Peyer's patch (tissue), 4 donors: ENCODE data around the gene FAM81B. TPM values are rescaled to one million over a fixed set of nuclear protein-coding genes. Genes with fewer than 3 reads are reported as not detected.
"Not testable (repeated sequence)": the region's sequence is repeated elsewhere in the genome, so short reads cannot be mapped to it uniquely, and the experiment has no call there.

Experiments used
- DNase-seq, 3 donors: peaks; one replicate each; pipeline ENCODE4 v3.0.0-alpha.2; 2017 to 2019
- H3K27ac ChIP-seq, 4 donors: fragments of 200-600 bp; sonication (generic); one replicate each; pipeline ENCODE4 v1.5.1; 2016 to 2019
- H3K27me3 ChIP-seq, 2 donors: fragments of 200-600 bp; sonication (generic); one replicate each; pipeline ENCODE4 v1.5.1; 2019
- H3K36me3 ChIP-seq, 3 donors: fragments of 200-600 bp; sonication (generic); one replicate each; pipeline ENCODE4 v1.5.1; 2016 to 2019
- H3K4me1 ChIP-seq, 4 donors: fragments of 200-600 bp; sonication (generic); one replicate each; pipeline ENCODE4 v1.5.1; 2016 to 2019
- H3K4me3 ChIP-seq, 4 donors: fragments of 200-600 bp; sonication (generic); 1 replicate in 3 of 4; 2 replicates in 1 of 4; pipeline ENCODE4 v1.5.1; 2016 to 2019; ENCODE audit warnings: mild to moderate bottlenecking in 1 of 4
- H3K9me3 ChIP-seq, 4 donors: fragments of 200-600 bp; sonication (generic); one replicate each; pipeline ENCODE4 v1.5.1; 2016 to 2019; ENCODE audit warnings: mild to moderate bottlenecking in 1 of 4
- CTCF ChIP-seq, 6 experiments: fragments of 450-650 bp in 4 of 6; fragments of 200-600 bp in 2 of 6; sonication (generic) in 1 of 6; IDR thresholded peaks; one replicate each; pipeline ENCODE4 v1.5.1; 2017 to 2019; ENCODE audit warnings: antibody characterized with exemption in 6 of 6, mild to moderate bottlenecking in 3 of 6, moderate library complexity in 1 of 6
- POLR2A ChIP-seq, 2 donors: fragments of 450-650 bp; IDR thresholded peaks; one replicate each; pipeline ENCODE4 v1.5.1; 2017; ENCODE audit warnings: antibody characterized with exemption in 2 of 2, mild to moderate bottlenecking in 2 of 2, moderate library complexity in 2 of 2
- total RNA-seq, 4 donors: library from RNA; depleted of rRNA; stranded (reverse); fragments of >200 nt; gene quantifications; one replicate each; pipeline ENCODE4 v1.1.0, GENCODE V29; 2016

Gene FAM81B
- total RNA-seq, 4 donors from 2014 or later = not detected

DNA sequence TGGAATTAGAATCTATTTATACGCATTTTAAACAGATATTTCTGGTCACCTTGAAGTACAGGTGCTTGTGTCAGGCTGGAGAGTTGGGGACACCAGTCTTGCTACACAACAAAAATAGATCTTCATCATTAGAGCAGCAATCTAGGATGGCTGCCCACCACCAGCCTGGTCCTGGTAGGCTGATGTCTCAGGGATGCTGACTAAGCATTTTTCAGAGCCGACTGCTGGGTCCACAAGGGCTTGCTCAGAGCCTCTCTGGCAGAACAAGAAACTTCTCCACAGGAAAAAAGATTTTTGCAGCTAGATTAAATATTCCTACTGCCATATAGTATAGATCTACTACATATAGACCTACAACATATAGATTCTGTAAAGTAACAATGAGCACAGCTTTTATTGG is 12.0 kb upstream of the FAM81B start:
- TF ChIP-seq POLR2A (IDR thresholded peaks at IDR 0.05) = no peak
- no peak for TF ChIP-seq CTCF (IDR thresholded peaks at IDR 0.05)
- H3K4me1 ChIP-seq = no peaks in the 10 kb centered on the region
- H3K27me3 ChIP-seq = no peaks in the 10 kb centered on the region
- H3K36me3 ChIP-seq = no peaks in the 10 kb centered on the region
- DNase-seq = no peak
- no peak overlapping the region for H3K27ac ChIP-seq
- no peaks in the 10 kb centered on the region for H3K9me3 ChIP-seq
- no peak overlapping the region for H3K4me3 ChIP-seq

- Histone ChIP-seq H3K27ac (no peak overlapping the region), H3K27me3 (no peaks in the 10 kb centered on the region), H3K4me3 (no peak overlapping the region), H3K9me3 (no peaks in the 10 kb centered on the region), H3K36me3 (no peaks in the 10 kb centered on the region), H3K4me1 (no peaks in the 10 kb centered on the region)
- no peak for DNase-seq
- TF ChIP-seq POLR2A (IDR thresholded peaks at IDR 0.05) = no peak
- TF ChIP-seq CTCF (IDR thresholded peaks at IDR 0.05) = no peak
Measured at GRCh38 chr5:95380103-95380628, 11.0 kb upstream of the FAM81B start.

DNA sequence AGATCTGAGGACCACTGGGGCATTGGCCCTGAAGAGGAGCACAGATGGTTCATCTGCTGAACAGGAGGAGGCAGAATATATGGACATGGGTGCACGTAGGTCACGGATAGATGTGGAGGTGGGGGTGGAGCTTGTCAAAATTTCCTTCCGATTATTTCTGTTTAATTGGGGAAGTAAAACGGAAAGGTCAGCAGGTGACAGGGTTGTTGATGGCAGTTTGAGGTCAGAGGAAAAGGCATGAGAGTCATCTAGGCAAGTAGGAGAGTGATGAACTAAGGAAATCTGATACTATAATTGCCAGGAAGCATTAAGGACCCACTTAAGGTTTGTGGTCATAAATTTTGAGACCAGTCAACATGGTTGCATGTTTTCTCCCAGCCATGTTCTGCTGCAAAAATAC is 8.4 kb upstream of the FAM81B start:
- no peaks in the 10 kb centered on the region for H3K27me3 ChIP-seq
- no peak overlapping the region for H3K4me3 ChIP-seq
- TF ChIP-seq CTCF (IDR thresholded peaks at IDR 0.05) = no peak
- TF ChIP-seq POLR2A (IDR thresholded peaks at IDR 0.05) = no peak
- H3K4me1 ChIP-seq = no peaks in the 10 kb centered on the region
- H3K27ac ChIP-seq = no peak overlapping the region
- DNase-seq = no peak
- H3K9me3 ChIP-seq = no peaks in the 10 kb centered on the region
- no peaks in the 10 kb centered on the region for H3K36me3 ChIP-seq

DNA sequence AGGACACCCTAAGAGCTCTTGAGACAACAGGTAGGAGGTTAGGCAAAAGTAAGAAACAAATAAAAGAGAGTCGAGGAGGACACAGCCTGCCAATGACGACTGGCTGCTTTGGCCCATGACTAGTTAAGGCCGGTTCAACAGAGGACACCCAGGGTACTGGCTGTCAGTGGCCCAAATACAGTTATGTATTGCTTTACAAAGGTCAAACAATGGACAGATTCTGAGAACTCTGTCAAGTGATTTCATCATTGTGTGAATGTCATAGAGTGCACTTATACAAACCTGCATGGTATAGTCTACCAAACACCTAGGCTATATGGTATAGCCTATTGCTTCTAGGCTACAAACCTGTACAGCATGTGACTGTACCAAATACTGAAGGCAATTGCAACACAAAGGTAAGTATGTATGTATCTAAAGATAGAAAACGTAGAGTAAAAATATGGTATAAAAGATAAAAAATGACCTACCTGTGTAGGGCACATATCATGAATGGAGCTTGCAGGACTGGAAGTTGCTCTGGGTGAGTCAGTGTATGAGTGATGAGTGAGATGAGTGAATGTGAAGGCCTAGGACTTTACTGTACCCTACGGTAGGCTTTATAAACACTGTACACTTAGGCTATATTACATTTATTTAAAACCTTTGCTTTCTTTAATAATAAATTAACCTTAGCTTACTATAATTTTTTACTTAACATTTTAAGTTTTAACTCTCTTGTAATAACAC is 6.5 kb upstream of the FAM81B start:
- DNase-seq = no peak
- Histone ChIP-seq H3K27me3 (no peaks in the 10 kb centered on the region), H3K9me3 (no peaks in the 10 kb centered on the region), H3K4me3 (no peak overlapping the region), H3K4me1 (no peaks in the 10 kb centered on the region), H3K27ac (no peak overlapping the region), H3K36me3 (no peaks in the 10 kb centered on the region)
- TF ChIP-seq CTCF (IDR thresholded peaks at IDR 0.05) = no peak
- TF ChIP-seq POLR2A (IDR thresholded peaks at IDR 0.05) = no peak

DNA sequence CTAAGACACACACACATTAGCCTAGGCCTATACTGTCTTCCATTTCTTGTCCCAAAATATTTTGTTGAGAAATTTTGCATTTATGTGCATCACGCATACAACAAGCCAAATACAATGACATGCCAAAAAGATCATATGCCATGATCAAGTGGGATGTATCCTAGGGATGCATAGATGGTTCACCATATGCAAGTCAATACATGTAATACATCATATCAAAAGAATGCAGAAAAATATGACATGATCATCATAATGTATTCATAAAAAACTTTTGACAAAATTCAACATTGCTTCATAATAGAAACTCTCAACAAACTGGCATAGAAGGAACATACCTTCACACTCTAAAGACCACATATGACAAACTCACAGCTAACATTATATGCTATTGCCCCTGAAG is 5.8 kb upstream of the FAM81B start:
- Histone ChIP-seq H3K4me3 (no peak overlapping the region), H3K36me3 (no peaks in the 10 kb centered on the region), H3K9me3 (no peaks in the 10 kb centered on the region), H3K4me1 (no peaks in the 10 kb centered on the region), H3K27ac (no peak overlapping the region), H3K27me3 (no peaks in the 10 kb centered on the region)
- no peak for DNase-seq
- TF ChIP-seq POLR2A (IDR thresholded peaks at IDR 0.05) (no peak), CTCF (IDR thresholded peaks at IDR 0.05) (no peak)

DNA sequence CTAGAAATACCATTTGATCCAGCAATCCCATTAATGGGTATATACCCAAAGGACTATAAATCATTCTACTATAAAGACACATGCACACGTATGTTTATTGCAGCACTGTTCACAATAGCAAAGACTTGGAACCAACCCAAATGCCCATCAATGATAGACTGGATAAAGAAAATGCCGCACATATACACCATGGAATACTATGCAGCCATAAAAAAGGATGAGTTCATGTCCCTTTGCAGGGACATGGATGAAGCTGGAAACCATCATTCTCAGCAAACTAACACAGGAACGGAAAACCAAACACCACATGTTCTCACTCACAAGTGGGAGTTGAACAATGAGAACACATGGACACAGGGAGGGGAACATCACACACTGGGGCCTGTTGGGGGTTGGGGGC is 799 bp downstream of the FAM81B start:
- H3K9me3 ChIP-seq, H3K27me3 ChIP-seq, H3K27ac ChIP-seq, H3K4me1 ChIP-seq, H3K4me3 ChIP-seq, H3K36me3 ChIP-seq, DNase-seq: not testable (repeated sequence)
